ENCODE measurements around the gene AURKA.
"Not testable (repeated sequence)": the region's sequence is repeated elsewhere in the genome, so short reads cannot be mapped to it uniquely, and the experiment has no call there.

Gene AURKA

GRCh38 chr20:56353356-56353755 is 38.7 kb downstream of the AURKA start:
- no peak for DNase-seq

GRCh38 chr20:56352345-56353055 is 39.5 kb downstream of the AURKA start:
- DNase-seq = no peak

DNA sequence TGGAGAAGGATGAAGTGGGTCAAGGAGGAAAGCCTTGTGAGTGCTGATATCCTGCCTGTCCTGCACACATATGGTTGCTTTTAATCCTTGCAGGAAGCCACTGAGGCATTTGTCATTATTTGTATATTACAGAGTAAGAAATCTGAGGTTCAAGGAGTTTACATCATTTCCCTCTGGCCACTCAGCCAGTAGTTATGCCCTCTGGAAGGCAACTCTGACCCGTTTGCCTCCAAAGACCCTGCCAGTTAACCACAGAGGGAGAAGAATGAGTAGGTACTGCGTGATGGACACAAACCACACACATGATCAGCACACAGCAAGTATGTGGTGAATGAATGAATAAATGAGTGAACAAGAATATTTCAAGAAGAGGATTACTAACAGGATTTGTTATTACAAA is 41.2 kb downstream of the AURKA start:
- no peak for DNase-seq

DNA sequence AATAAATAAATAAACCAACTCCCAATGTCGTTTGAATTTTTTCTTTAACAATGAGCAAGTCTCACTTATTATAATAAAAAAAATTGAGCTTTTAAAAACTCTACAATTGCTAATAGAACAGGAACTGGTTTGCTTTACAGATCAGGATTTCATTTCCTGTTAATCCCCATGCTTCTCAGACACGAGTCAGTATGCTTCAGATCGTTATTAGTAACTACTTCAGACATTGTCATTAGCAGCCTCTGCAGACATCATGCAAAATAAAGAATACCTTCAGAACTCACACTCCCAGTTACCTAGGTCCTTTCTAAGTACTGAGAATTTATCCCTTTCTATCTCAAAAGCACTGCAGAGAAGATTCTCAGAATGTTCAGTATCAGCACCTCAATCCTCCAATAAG is 43.3 kb downstream of the AURKA start:
- DNase-seq = no peak

DNA sequence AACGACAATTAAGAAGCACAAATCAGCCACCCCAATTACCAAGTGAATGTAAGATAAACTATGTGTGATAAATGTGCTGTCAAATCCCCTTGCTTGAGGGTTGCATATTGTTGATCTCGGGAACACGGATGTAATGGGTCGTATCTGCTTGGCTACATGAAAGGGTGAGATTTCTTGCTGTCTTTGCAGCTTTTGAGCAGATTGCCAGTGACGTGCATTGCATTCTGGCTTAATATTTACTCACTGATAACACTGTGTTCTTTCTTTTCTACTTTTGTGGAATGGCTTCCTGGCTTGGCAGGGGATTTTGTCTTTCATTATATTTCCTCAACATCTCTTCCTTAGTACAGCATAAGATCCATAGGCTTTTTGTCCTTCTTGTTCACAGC is 43.7 kb downstream of the AURKA start:
- DNase-seq = no peak

DNA sequence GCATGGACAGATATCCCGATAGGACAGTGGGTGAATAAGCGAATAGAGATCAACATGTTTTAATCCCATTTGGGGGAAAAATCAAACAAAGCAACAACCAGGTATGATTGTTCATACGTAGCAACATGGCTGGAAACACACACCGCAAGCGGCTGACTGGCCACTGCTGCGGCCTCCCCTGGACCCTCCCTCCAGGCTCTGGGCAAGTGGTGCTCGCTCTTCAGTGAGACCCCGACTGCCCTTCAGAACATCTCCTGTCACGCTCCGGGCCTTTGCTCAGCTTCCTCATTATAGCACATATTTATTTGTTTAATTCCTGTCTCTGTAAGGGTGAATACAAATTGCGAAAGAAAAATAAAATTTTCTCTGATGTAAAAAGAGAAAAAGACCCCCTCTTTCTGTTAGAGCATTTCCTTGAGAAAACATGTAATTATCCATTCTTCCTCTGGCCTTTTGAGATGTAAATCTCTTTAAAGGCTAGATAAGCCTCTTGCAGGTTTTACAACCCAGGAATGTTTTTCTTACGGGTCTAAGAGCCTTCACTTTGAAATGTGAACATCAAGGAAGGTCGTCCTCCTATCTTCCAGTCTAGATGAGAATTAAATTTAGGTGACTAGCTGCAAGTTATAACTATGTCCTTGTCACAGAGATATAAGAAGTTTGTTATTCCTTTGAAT is 44.2 kb downstream of the AURKA start:
- no peak for DNase-seq

GRCh38 chr20:56345911-56346310 is 46.1 kb downstream of the AURKA start:
- DNase-seq = no peak

DNA sequence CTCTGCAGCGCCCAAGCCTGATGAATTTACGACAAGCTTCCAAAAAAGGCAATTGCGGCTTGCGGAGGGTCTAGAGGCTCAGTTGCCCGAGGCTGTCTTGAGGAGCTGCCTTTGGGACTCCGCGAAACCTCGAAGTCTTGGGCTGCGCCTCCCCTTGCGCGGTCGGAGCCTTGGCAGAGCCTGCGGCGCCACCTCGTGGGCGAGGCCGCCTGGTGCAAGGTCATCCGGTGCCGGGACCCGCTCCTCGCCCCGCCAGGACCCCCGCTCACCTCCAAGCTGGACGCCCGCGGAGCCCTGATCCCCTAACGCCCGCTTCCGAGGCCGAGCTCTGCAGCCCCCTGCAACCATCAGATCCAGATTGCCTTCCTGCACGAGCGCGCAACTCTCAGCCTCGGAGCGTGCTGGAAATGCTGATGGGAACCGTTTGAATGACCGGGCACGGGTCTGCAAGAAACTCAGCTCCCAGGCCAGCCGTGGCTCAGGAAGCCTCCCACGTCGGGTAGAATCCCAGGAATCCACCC is 48.1 kb downstream of the AURKA start:
- no peak for DNase-seq

- no peak for DNase-seq
Measured at GRCh38 chr20:56342783-56343182, 49.2 kb downstream of the AURKA start.

- DNase-seq = not testable (repeated sequence)
Measured at GRCh38 chr20:56336709-56337108, 55.3 kb downstream of the AURKA start.

- no peak for DNase-seq
Measured at GRCh38 chr20:56328861-56329260, 63.2 kb downstream of the AURKA start.

DNA sequence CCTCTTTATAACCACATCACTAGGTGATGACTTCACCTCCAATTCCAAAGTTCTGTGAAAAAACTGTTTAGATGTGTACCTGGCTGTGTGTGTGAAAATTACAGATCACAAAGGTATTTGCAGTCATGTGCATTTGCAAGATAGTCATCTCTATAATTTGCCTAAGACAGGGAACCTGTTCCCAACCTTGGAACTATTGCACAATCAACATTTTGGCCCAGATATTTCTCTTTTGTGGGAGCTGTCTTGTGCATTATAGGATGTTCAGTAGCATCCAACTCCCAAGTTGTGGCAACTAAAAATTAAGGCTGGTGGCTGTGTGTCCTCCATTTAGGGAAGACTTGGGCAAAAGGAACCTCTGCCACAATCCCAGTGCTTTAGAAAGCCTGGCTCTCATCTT is 67.2 kb downstream of the AURKA start:
- DNase-seq = no peak

- DNase-seq = no peak
Measured at GRCh38 chr20:56323656-56324055, 68.4 kb downstream of the AURKA start.

DNA sequence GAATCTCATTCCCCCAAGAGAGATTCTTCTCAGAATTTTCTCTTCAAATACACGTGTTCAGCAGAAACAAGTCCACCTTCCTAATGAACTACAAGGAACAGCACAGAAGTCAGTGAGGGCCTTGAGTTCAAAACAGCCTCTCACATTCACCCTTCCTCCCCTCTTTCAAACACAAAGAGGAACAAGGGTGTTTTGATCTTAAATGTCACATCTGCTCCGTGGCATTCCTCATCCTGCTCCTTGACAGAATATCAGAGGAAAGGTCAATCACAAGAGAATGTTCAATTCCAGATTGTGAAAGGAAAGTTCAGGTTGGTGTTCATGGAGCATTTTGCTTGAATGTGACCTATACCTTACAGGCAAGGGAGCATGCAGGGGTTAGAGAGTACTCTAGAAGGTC is 68.8 kb downstream of the AURKA start:
- no peak for DNase-seq

- no peak for DNase-seq
Measured at GRCh38 chr20:56322681-56323080, 69.3 kb downstream of the AURKA start.

Data from NCI-H2107 (cell line).